Tibial artery (tissue), 4 donors: Measurements from ENCODE around the gene CLIP1.

Source experiments
- DNase-seq, 2 donors: peaks; one replicate each; pipeline ENCODE4 v3.0.0-alpha.2; 2019
- H3K27ac ChIP-seq, 2 donors: fragments of 200-600 bp; sonication (generic) in 1 of 2; 1 replicate in 1 of 2; 2 replicates in 1 of 2; pipeline ENCODE4 v1.5.1; 2018 to 2019; ENCODE audit warnings: mild to moderate bottlenecking in 1 of 2
- H3K27me3 ChIP-seq, 2 donors: fragments of 200-600 bp; sonication (generic) in 1 of 2; one replicate each; pipeline versions ENCODE4 v1.5.1 to v1.6.0; 2016 to 2019
- H3K36me3 ChIP-seq, 3 donors: fragments of 200-600 bp; sonication (generic) in 2 of 3; one replicate each; pipeline ENCODE4 v1.5.1; 2016 to 2019; ENCODE audit warnings: mild to moderate bottlenecking in 2 of 3
- H3K4me1 ChIP-seq, 4 donors: fragments of 200-600 bp; sonication (generic) in 2 of 4; 1 replicate in 3 of 4; 2 replicates in 1 of 4; pipeline ENCODE4 v1.5.1; 2016 to 2019
- H3K4me3 ChIP-seq, 2 donors: fragments of 200-600 bp; sonication (generic) in 1 of 2; 1 replicate in 1 of 2; 2 replicates in 1 of 2; pipeline ENCODE4 v1.5.1; 2018 to 2019; ENCODE audit warnings: mild to moderate bottlenecking in 2 of 2
- H3K9me3 ChIP-seq, 3 donors: fragments of 200-600 bp; sonication (generic) in 1 of 3; one replicate each; pipeline ENCODE4 v1.5.1; 2016 to 2019
- intact Hi-C: fragments of 100-400 bp; cut with DNase I; formaldehyde crosslinking; loops from one replicate; pipeline ENCODE4 v1.15.0; 2023; ENCODE audit warnings: low total_unique reads
- TF ChIP-seq, protein P1 (sequence below), 2 experiments: fragments of 200-600 bp in 1 of 2; fragments of 450-650 bp in 1 of 2; IDR thresholded peaks; one replicate each; pipeline ENCODE4 v1.5.1; 2017 to 2019; ENCODE audit warnings: antibody characterized with exemption in 2 of 2, mild to moderate bottlenecking in 1 of 2, moderate library complexity in 1 of 2

Gene CLIP1

DNA sequence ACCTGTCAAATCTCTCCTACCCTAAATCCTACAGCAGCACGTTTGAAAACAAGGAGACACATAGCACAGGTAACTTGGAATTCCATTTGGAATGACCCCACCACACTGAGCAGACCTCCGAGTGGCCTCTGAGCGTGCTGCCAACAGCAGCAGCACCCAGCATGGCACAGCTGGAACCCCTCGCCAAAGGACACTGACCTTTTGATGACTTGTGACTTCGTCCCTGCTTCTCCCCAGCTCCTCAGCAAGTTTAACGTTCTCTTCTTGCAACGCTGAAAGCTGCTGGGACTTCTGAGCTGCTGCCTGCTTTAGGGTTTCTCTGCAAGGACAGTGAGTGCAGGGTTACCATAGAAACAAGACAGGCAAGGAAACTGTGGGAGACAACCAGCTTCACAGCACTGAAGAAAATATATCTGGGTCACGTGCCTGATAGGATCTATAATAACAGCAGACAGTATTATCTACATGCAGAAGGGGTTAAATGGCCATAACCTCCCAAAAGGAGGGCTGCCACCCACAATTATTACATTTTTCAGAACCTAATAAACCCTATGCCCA is 112.8 kb downstream of the CLIP1 start:
- DNase-seq: no peak

DNA sequence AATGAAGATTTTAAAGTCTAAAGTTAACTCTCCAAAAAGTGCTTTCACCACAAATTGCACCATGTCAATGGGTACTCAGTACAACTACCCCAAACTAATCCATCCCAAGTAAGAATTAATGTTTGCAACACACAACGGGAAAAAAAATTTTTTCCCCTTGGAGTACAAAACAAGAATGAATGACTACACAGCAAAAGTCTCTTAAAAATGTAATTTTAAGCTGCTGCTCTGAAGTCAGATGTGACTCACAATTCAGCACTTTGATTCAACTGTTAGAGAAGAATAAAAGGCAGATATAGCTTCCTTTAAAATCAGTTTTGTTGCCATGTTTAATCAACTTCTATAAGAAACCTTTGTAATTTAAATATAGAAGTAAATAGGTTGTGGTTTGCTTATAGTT is 113.7 kb downstream of the CLIP1 start:
- H3K4me3 ChIP-seq: no peak overlapping the region

More for the DNA sequence above, 112.8 kb downstream of the CLIP1 start:
- TF ChIP-seq, protein P1, sequence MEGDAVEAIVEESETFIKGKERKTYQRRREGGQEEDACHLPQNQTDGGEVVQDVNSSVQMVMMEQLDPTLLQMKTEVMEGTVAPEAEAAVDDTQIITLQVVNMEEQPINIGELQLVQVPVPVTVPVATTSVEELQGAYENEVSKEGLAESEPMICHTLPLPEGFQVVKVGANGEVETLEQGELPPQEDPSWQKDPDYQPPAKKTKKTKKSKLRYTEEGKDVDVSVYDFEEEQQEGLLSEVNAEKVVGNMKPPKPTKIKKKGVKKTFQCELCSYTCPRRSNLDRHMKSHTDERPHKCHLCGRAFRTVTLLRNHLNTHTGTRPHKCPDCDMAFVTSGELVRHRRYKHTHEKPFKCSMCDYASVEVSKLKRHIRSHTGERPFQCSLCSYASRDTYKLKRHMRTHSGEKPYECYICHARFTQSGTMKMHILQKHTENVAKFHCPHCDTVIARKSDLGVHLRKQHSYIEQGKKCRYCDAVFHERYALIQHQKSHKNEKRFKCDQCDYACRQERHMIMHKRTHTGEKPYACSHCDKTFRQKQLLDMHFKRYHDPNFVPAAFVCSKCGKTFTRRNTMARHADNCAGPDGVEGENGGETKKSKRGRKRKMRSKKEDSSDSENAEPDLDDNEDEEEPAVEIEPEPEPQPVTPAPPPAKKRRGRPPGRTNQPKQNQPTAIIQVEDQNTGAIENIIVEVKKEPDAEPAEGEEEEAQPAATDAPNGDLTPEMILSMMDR (IDR thresholded peaks at IDR 0.05): no peak
- H3K4me1 ChIP-seq: no peaks in the 10 kb centered on the region
- intact Hi-C loops: no loop called here
- no peaks in the 10 kb centered on the region for H3K9me3 ChIP-seq
- peaks cover 47 to 96% (median 66%) of the 10 kb centered on the region in 3 donors for H3K36me3 ChIP-seq
- no peak overlapping the region for H3K27ac ChIP-seq
- no peak overlapping the region for H3K4me3 ChIP-seq
- no peaks in the 10 kb centered on the region for H3K27me3 ChIP-seq

DNA sequence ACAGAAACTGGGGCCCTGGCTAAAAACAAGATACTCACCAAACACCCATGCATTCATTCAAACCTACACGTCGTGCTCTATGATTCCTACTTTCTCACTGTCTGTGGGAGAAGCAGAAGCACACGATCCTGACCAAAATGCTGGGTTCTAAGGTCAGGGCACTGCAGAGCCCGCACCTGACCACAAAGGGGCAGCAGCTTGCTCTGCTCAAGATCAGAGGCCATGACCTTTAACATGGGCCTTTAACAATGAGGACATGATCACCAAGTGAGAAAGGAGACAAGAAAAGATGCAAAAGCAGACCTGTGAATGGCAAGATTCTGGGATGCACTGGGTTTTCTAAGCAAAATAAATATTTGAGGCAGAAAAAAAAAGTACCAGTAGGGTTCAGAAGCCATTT is 116.1 kb downstream of the CLIP1 start:
- intact Hi-C loops: no loop called here
- TF ChIP-seq, protein P1 (IDR thresholded peaks at IDR 0.05): no peak
- Histone ChIP-seq H3K4me3 (no peak overlapping the region), H3K36me3 (peaks cover 63 to 95% (median 67%) of the 10 kb centered on the region in 3 donors), H3K27me3 (no peaks in the 10 kb centered on the region), H3K27ac (no peak overlapping the region), H3K9me3 (no peaks in the 10 kb centered on the region), H3K4me1 (no peaks in the 10 kb centered on the region)
- no peak for DNase-seq

More for the DNA sequence above, 113.7 kb downstream of the CLIP1 start:
- Histone ChIP-seq H3K36me3 (peaks cover 55 to 96% (median 67%) of the 10 kb centered on the region in 3 donors), H3K27me3 (no peaks in the 10 kb centered on the region), H3K4me1 (no peaks in the 10 kb centered on the region), H3K9me3 (no peaks in the 10 kb centered on the region), H3K27ac (no peak overlapping the region)
- intact Hi-C loops: no loop called here
- TF ChIP-seq, protein P1 (IDR thresholded peaks at IDR 0.05): no peak
- no peak for DNase-seq

DNA sequence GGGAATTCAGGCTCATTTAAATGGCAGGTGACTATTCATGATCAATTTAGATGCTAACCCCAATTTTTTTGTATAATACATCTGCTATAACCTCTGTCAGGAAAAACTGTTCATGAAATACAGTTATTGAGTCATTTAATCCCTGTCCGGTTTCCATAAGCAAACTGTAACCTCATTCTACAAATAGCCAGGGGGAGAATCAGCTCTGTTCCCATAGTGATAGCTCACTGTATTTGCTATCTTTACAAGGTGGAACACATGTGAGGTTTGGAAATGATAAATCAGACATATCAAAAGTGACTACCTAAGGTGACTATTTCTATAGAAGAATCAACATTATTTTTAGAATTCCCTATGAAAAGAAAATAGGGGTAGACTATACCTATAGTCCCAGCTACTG is 117.5 kb downstream of the CLIP1 start:
- Histone ChIP-seq H3K27ac (no peak overlapping the region), H3K9me3 (no peaks in the 10 kb centered on the region), H3K27me3 (no peaks in the 10 kb centered on the region), H3K4me1 (no peaks in the 10 kb centered on the region), H3K4me3 (no peak overlapping the region), H3K36me3 (peaks cover 61 to 93% (median 68%) of the 10 kb centered on the region in 3 donors)
- intact Hi-C loops: no loop called here
- TF ChIP-seq, protein P1 (IDR thresholded peaks at IDR 0.05): no peak
- no peak for DNase-seq

DNA sequence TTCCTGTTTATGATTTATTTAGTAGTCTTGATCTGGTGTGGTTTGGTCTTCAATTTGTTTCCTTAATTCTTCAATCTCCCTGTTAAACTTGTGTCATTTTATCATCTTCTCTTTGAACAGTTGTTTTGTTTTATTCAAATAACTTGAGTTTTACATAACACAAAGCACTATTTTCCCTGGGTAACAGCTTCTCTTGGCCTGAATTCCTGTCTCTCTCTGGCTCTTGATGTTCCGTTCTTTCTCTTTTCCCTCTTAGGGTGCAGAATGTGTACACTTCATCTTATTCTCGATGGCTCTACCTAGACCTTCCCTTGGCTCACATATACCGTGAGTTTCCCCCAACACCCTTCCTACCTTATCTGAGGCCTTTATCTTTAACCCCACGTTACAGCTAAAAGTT is 119.4 kb downstream of the CLIP1 start:
- H3K9me3 ChIP-seq: no peaks in the 10 kb centered on the region
- DNase-seq: no peak
- H3K4me1 ChIP-seq: no peaks in the 10 kb centered on the region
- H3K4me3 ChIP-seq: no peak overlapping the region
- intact Hi-C loops: no loop called here
- no peaks in the 10 kb centered on the region for H3K27me3 ChIP-seq
- peaks cover 54 to 92% (median 68%) of the 10 kb centered on the region in 3 donors for H3K36me3 ChIP-seq
- TF ChIP-seq, protein P1 (IDR thresholded peaks at IDR 0.05): no peak
- no peak overlapping the region for H3K27ac ChIP-seq
